Loucy (cell line): ENCODE measurements around the gene SDF2L1.
"Not testable (repeated sequence)": the region's sequence is repeated elsewhere in the genome, so short reads cannot be mapped to it uniquely, and the experiment has no call there.

Experiments
- H2AFZ ChIP-seq: fragments of 200-600 bp; sonication (generic); 2 replicates; pipeline ENCODE4 v1.6.0; 2016; ENCODE audit warnings: antibody characterized with exemption, mild to moderate bottlenecking, low read length, moderate library complexity
- H3F3A ChIP-seq: fragments of 200-600 bp; 2 replicates; pipeline ENCODE4 v1.6.0; 2016; ENCODE audit warnings: antibody characterized with exemption, low read depth, mild to moderate bottlenecking
- H3K27me3 ChIP-seq: fragments of 200-600 bp; sonication (generic); 2 replicates; pipeline ENCODE4 v1.6.1; 2014; ENCODE audit warnings: low read length, mild to moderate bottlenecking; ENCODE audit not compliant: insufficient read depth, poor library complexity, severe bottlenecking
- H3K36me3 ChIP-seq: fragments of 200-600 bp; sonication (generic); 2 replicates; pipeline ENCODE4 v1.6.1; 2016; ENCODE audit warnings: low read length; ENCODE audit not compliant: insufficient read depth
- H3K4me1 ChIP-seq: fragments of 200-600 bp; sonication (generic); 2 replicates; pipeline ENCODE4 v1.5.1; 2014; ENCODE audit warnings: low read length, mild to moderate bottlenecking; ENCODE audit not compliant: insufficient read depth, poor library complexity, severe bottlenecking
- H3K4me2 ChIP-seq: fragments of 200-600 bp; sonication (generic); 2 replicates; pipeline ENCODE4 v1.6.0; 2014; ENCODE audit warnings: antibody characterized with exemption, low read length, low read depth, mild to moderate bottlenecking; ENCODE audit not compliant: poor library complexity, severe bottlenecking
- H3K4me3 ChIP-seq: fragments of 200-600 bp; sonication (generic); 2 replicates; pipeline ENCODE4 v1.5.1; 2014; ENCODE audit warnings: low read length, mild to moderate bottlenecking, mixed read lengths; ENCODE audit not compliant: poor library complexity, severe bottlenecking
- H3K79me2 ChIP-seq: fragments of 200-600 bp; sonication (generic); 2 replicates; pipeline ENCODE4 v1.6.1; 2014; ENCODE audit warnings: low read length; ENCODE audit not compliant: insufficient read depth
- H3K9ac ChIP-seq: fragments of 200-600 bp; sonication (generic); 2 replicates; pipeline ENCODE4 v1.6.0; 2014; ENCODE audit warnings: mild to moderate bottlenecking, low read depth, low read length, moderate library complexity; ENCODE audit not compliant: poor library complexity, severe bottlenecking
- H3K9me2 ChIP-seq: fragments of 200-600 bp; sonication (generic); replicated peaks from 2 replicates; pipeline ENCODE4 v1.6.1; 2016; ENCODE audit warnings: low read depth, low read length, mixed read lengths
- H3K9me3 ChIP-seq: fragments of 200-600 bp; sonication (generic); 2 replicates; pipeline ENCODE4 v1.6.1; 2014; ENCODE audit warnings: mild to moderate bottlenecking, antibody characterized with exemption, low read length, low read depth; ENCODE audit not compliant: insufficient read depth
- H4K20me1 ChIP-seq: fragments of 200-600 bp; sonication (generic); 2 replicates; pipeline ENCODE4 v1.6.0; 2014; ENCODE audit warnings: antibody characterized with exemption, low read length, mild to moderate bottlenecking; ENCODE audit not compliant: insufficient read depth, poor library complexity, severe bottlenecking
- EZH2phosphoT487 ChIP-seq: fragments of 200-600 bp; IDR thresholded peaks from 2 replicates; pipeline ENCODE4 v1.6.1; 2018; ENCODE audit warnings: antibody characterized with exemption, mild to moderate bottlenecking, moderate library complexity, borderline replicate concordance
- TF ChIP-seq, protein P1 (sequence below): fragments of 200-600 bp; sonication (generic); conservative IDR thresholded peaks from 2 replicates; pipeline ENCODE4 v1.5.1; 2014; ENCODE audit warnings: mild to moderate bottlenecking, antibody characterized with exemption, low read length

Gene SDF2L1

DNA sequence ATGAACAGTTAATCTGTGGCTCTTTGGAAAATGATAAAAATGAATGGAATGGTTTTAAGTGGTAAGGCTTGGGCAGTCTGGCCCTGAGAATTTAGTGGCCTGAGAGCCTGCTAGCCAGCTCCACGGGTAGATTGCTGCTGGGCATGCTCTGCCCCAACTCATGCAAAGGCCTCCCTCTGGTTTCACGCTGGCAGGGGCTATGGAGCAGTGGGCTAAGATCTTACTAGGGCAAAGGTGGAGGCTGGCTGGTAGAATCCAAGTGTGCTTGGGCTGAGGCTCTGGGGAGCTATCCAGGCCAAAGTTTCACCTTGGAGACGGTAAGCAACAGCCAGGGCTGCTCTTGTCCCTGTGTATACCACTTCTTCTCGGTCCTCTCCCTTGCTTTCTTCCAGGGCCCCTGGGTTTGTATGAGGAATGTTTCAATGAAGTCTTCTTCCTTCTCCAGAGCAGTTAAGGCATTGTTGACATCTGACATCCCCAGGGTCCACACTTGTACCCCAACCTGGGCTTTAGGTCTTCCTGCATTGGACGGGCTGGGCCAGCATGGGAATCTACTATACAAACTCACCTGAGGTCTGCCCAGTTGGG is 47.1 kb upstream of the SDF2L1 start:
- Histone ChIP-seq H3K36me3 (peaks cover 73% of the 10 kb centered on the region; the same call in 1 of the 2 replicates), H3K4me2 (no peak overlapping the region), H4K20me1 (peaks cover 92% of the 10 kb centered on the region), H2AFZ (no peak overlapping the region), H3K27me3 (no peaks in the 10 kb centered on the region), H3K79me2 (peaks cover 99% of the 10 kb centered on the region), H3K9ac (no peak overlapping the region), H3F3A (no peaks in the 10 kb centered on the region), H3K4me1 (peaks cover 3% of the 10 kb centered on the region), H3K9me3 (no peaks in the 10 kb centered on the region), H3K9me2 (no peaks in the 10 kb centered on the region), H3K4me3 (no peak overlapping the region)
- TF ChIP-seq, protein P1, sequence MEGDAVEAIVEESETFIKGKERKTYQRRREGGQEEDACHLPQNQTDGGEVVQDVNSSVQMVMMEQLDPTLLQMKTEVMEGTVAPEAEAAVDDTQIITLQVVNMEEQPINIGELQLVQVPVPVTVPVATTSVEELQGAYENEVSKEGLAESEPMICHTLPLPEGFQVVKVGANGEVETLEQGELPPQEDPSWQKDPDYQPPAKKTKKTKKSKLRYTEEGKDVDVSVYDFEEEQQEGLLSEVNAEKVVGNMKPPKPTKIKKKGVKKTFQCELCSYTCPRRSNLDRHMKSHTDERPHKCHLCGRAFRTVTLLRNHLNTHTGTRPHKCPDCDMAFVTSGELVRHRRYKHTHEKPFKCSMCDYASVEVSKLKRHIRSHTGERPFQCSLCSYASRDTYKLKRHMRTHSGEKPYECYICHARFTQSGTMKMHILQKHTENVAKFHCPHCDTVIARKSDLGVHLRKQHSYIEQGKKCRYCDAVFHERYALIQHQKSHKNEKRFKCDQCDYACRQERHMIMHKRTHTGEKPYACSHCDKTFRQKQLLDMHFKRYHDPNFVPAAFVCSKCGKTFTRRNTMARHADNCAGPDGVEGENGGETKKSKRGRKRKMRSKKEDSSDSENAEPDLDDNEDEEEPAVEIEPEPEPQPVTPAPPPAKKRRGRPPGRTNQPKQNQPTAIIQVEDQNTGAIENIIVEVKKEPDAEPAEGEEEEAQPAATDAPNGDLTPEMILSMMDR, result no peak
- no peak for TF ChIP-seq EZH2phosphoT487

DNA sequence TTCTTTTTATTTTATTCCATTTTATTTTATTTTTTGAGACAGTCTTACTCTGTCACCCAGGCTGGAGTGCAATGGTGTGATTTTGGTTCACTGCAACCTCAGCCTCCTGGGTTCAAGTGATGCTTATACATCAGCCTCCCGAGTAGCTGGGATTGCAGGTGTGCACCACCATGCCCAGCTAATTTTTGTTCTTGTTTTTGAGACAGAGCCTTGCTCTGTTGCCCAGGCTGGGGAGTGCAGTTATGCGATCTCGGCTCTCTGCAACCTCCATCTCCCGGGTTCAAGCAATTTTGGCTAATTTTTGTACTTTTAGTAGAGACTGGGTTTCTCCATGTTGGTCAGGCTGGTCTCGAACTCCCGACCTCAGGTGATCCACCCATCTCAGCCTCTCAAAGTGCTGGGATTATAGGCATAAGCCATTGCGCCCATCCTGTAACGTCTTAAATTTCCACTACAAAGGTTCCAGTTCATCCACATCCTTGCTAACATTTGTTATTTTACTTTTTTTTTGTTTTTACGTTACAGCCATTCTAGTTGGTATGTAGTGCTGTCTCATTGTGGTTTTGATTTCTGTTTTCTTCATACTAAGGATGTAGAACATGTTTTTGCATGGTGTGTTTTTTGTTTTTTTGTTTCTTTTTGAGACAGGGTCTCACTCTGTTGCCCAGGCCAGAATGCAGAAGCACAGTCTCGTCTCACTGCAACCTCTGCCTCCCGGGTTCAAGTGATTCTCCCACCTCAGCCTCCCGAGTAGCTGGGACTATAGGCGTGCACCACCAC is 45.6 kb upstream of the SDF2L1 start:
- H3K4me3 ChIP-seq, H3F3A ChIP-seq, H3K4me1 ChIP-seq, H2AFZ ChIP-seq, H3K9me3 ChIP-seq, H3K9ac ChIP-seq, H3K27me3 ChIP-seq, H3K4me2 ChIP-seq, H3K9me2 ChIP-seq: not testable (repeated sequence)
- H4K20me1 ChIP-seq, result peaks cover 85% of the 10 kb centered on the region
- H3K79me2 ChIP-seq, result peaks cover 99% of the 10 kb centered on the region
- H3K36me3 ChIP-seq, result peaks cover 69% of the 10 kb centered on the region; the same call in 1 of the 2 replicates

- Histone ChIP-seq H3K79me2 (peaks cover 98% of the 10 kb centered on the region), H3K4me3 (no peak overlapping the region), H3K9me2 (no peaks in the 10 kb centered on the region), H2AFZ (no peak overlapping the region), H3K4me2 (no peak overlapping the region), H3K36me3 (peaks cover 63% of the 10 kb centered on the region; the same call in 1 of the 2 replicates), H3K9ac (no peak overlapping the region), H3F3A (no peaks in the 10 kb centered on the region), H3K27me3 (no peaks in the 10 kb centered on the region), H3K9me3 (no peaks in the 10 kb centered on the region), H4K20me1 (peaks cover 81% of the 10 kb centered on the region), H3K4me1 (no peaks in the 10 kb centered on the region)
- TF ChIP-seq EZH2phosphoT487, result no peak
- TF ChIP-seq, protein P1, result no peak
Measured at GRCh38 chr22:21598302-21598701, 43.8 kb upstream of the SDF2L1 start.
